OCI-LY7 (cell line): ENCODE results near the gene DCP2.
"Not testable (repeated sequence)": the region's sequence is repeated elsewhere in the genome, so short reads cannot be mapped to it uniquely, and the experiment has no call there.

ENCODE experiments used
- EZH2phosphoT487 ChIP-seq: fragments of 200-600 bp; sonication (generic); IDR thresholded peaks from 2 replicates; pipeline ENCODE4 v1.6.1; 2018; ENCODE audit warnings: low read depth, borderline replicate concordance, mild to moderate bottlenecking, mixed run types, antibody characterized with exemption, low read length, moderate library complexity, mixed read lengths
- TF ChIP-seq, protein P1 (sequence below): fragments of 200-600 bp; sonication (generic); conservative IDR thresholded peaks from 2 replicates; pipeline ENCODE4 v1.5.1; 2014; ENCODE audit warnings: mild to moderate bottlenecking, antibody characterized with exemption, low read length, moderate library complexity, mixed read lengths

DNA sequence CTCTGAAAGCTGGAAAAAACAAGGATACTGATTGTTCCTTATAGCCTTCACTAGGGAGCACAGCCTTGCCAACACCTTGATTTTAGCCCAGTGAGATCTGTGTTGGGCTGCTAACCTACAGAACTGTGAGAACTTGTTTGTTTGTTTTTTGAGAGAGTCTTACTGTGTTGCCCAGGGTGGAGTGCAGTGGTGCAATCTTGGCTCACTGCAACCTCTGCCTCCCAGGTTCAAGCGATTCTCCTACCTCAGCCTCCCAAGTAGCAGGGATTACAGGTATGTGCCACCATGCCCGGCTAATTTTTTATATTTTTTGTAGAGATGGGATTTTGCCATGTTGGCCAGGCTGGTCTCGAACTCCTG is 13.2 kb upstream of the DCP2 start:
- TF ChIP-seq, protein P1, sequence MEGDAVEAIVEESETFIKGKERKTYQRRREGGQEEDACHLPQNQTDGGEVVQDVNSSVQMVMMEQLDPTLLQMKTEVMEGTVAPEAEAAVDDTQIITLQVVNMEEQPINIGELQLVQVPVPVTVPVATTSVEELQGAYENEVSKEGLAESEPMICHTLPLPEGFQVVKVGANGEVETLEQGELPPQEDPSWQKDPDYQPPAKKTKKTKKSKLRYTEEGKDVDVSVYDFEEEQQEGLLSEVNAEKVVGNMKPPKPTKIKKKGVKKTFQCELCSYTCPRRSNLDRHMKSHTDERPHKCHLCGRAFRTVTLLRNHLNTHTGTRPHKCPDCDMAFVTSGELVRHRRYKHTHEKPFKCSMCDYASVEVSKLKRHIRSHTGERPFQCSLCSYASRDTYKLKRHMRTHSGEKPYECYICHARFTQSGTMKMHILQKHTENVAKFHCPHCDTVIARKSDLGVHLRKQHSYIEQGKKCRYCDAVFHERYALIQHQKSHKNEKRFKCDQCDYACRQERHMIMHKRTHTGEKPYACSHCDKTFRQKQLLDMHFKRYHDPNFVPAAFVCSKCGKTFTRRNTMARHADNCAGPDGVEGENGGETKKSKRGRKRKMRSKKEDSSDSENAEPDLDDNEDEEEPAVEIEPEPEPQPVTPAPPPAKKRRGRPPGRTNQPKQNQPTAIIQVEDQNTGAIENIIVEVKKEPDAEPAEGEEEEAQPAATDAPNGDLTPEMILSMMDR = not testable (repeated sequence)
- not testable (repeated sequence) for TF ChIP-seq EZH2phosphoT487
